K562 (cell line): ENCODE data around the gene TAS2R16. TPM values are rescaled to one million over a fixed set of nuclear protein-coding genes. Genes with fewer than 3 reads are reported as not detected.

Experiments used
- ATAC-seq: fragments of 200-7000 bp; cut with Tn5 transposase; 3 replicates; pipeline ENCODE4 v1.9.1; 2020; ENCODE audit warnings: moderate library complexity
- BruUV-seq: library from RNA; stranded (reverse); fragments of 400-500 nt; replicated peaks from 2 replicates; lab custom pipeline; 2021; lab: Mats Ljungman, UMichigan
- CTCF ChIA-PET: fragments of 300-600 bp; formaldehyde crosslinking; extraction: SDS; loops from one replicate; lab custom pipeline; 2021; ENCODE audit warnings: low intra/inter-chr PET ratio; lab: Yijun Ruan, JAX
- POLR2A ChIA-PET: fragments of 300-600, 350-650 bp; sonication (Branson Sonifier 250); formaldehyde crosslinking; extraction: SDS; loops from one replicate; lab custom pipeline; 2021; ENCODE audit warnings: antibody characterized with exemption, inconsistent platforms; lab: Yijun Ruan, JAX
- DNase-seq, 4 experiments: peaks; one replicate each; pipeline versions ENCODE4 v3.0.0 to v3.0.0-alpha.2; 2011 to 2018; ENCODE audit warnings: low spot score in 3 of 4, mixed read lengths in 3 of 4; ENCODE audit errors: extremely low read depth in 1 of 4
- FAIRE-seq: peaks from 2 replicates; lab custom pipeline; 2011; peaks lifted over from hg19 to GRCh38; lab: Jason Lieb, UNC
- H2AFZ ChIP-seq: 2 replicates; pipeline ENCODE4 v1.6.0; 2011; ENCODE audit warnings: low read depth, low read length, control low read depth, inconsistent platforms
- H3K27ac ChIP-seq: fragments of 200-600 bp; 3 replicates; pipeline ENCODE4 v1.8.0; 2011; ENCODE audit warnings: low read depth, mild to moderate bottlenecking, control low read depth, inconsistent platforms, low read length, moderate library complexity, mixed read lengths; ENCODE audit errors: extremely low read depth
- H3K27me3 ChIP-seq, 2 experiments: fragments of 300-600 bp in 1 of 2; 2 replicates in 1 of 2; 3 replicates in 1 of 2; pipeline versions ENCODE4 v1.6.0 to v1.8.0; 2011; ENCODE audit warnings: inconsistent platforms in 2 of 2, low read length in 2 of 2, mild to moderate bottlenecking in 1 of 2, mixed read lengths in 1 of 2, moderate library complexity in 1 of 2; ENCODE audit not compliant: control insufficient read depth in 2 of 2, insufficient read depth in 2 of 2
- H3K36me3 ChIP-seq: fragments of 300-600 bp; 3 replicates; pipeline ENCODE4 v1.8.0; 2011; ENCODE audit warnings: mild to moderate bottlenecking, low read length, inconsistent platforms; ENCODE audit not compliant: control insufficient read depth, insufficient read depth
- H3K4me1 ChIP-seq, 2 experiments: fragments of 200-600 bp in 1 of 2; replicated peaks in 1 of 2; 2 replicates in 1 of 2; 3 replicates in 1 of 2; pipeline versions ENCODE4 v1.5.1 to v1.8.0; 2011; ENCODE audit warnings: inconsistent platforms in 2 of 2, low read length in 2 of 2, mild to moderate bottlenecking in 1 of 2, mixed read lengths in 1 of 2, moderate library complexity in 1 of 2; ENCODE audit not compliant: control insufficient read depth in 2 of 2, insufficient read depth in 2 of 2
- H3K4me2 ChIP-seq: 2 replicates; pipeline ENCODE4 v1.6.1; 2011; ENCODE audit warnings: low read length, control low read depth, inconsistent platforms, mixed read lengths; ENCODE audit not compliant: insufficient read depth
- H3K4me3 ChIP-seq: fragments of 200-600 bp; sonication (generic), shearing (Covaris generic); 2 replicates; pipeline ENCODE4 v1.5.1; 2016; ENCODE audit warnings: control low read depth, inconsistent platforms
- H3K79me2 ChIP-seq: fragments of 200-600 bp; 3 replicates; pipeline ENCODE4 v1.8.0; 2011; ENCODE audit warnings: low read length, inconsistent platforms; ENCODE audit not compliant: control insufficient read depth, insufficient read depth
- H3K9ac ChIP-seq, 2 experiments: 2 replicates each; pipeline versions ENCODE4 v1.6.0 to v1.6.1; 2011; ENCODE audit warnings: low read depth in 2 of 2, low read length in 2 of 2, control low read depth in 1 of 2, inconsistent platforms in 1 of 2, mild to moderate bottlenecking in 1 of 2, mixed read lengths in 1 of 2; ENCODE audit not compliant: insufficient read depth in 1 of 2
- H3K9me1 ChIP-seq: one replicate; pipeline ENCODE4 v1.6.0; 2011; ENCODE audit warnings: inconsistent platforms, mild to moderate bottlenecking, low read length, moderate library complexity; ENCODE audit not compliant: control insufficient read depth, insufficient read depth
- H3K9me3 ChIP-seq: replicated peaks from 2 replicates; pipeline ENCODE4 v1.5.1; 2011; ENCODE audit warnings: low read depth, low read length, inconsistent platforms; ENCODE audit not compliant: control insufficient read depth, insufficient read depth
- H4K20me1 ChIP-seq: replicated peaks from 2 replicates; pipeline ENCODE4 v1.6.1; 2011; ENCODE audit warnings: low read length, inconsistent platforms, mixed read lengths; ENCODE audit not compliant: control insufficient read depth, insufficient read depth
- ARID1B ChIP-seq: fragments of 450-650 bp; IDR thresholded peaks from 2 replicates; pipeline ENCODE4 v1.6.1; 2016; ENCODE audit warnings: antibody characterized with exemption, mild to moderate bottlenecking, inconsistent platforms
- C11orf30 ChIP-seq: fragments of 450-650 bp; IDR thresholded peaks from 2 replicates; pipeline ENCODE4 v1.6.1; 2016; ENCODE audit warnings: low read depth, mild to moderate bottlenecking
- JUN ChIP-seq, 2 experiments: sonication (generic) in 1 of 2; formaldehyde crosslinking in 1 of 2; IDR thresholded peaks; 2 replicates each; pipeline versions ENCODE4 v1.6.1 to v1.8.0; 2012 to 2022; ENCODE audit warnings: borderline replicate concordance in 2 of 2, mild to moderate bottlenecking in 2 of 2, improper control_type of control experiment in 1 of 2, low read depth in 1 of 2, low read length in 1 of 2, missing genetic modification reagents in 1 of 2
- KLF6 ChIP-seq: fragments of 250-450 bp; sonication (Bioruptor Pico); IDR thresholded peaks from 2 replicates; pipeline ENCODE4 v1.4.0; 2020; ENCODE audit warnings: mild to moderate bottlenecking, moderate library complexity, borderline replicate concordance
- MEF2D ChIP-seq: conservative IDR thresholded peaks from 2 replicates; pipeline ENCODE4 v1.6.1; 2016; ENCODE audit warnings: low read depth, missing genetic modification characterization, missing compliant biosample characterization
- SIN3A ChIP-seq, 2 experiments: fragments of 150-350 bp in 1 of 2; IDR thresholded peaks; 2 replicates each; pipeline ENCODE4 v1.6.1; 2011 to 2016; ENCODE audit warnings: borderline replicate concordance in 2 of 2, low read depth in 2 of 2, low read length in 2 of 2, mild to moderate bottlenecking in 2 of 2, moderate library complexity in 2 of 2; ENCODE audit not compliant: control insufficient read depth in 1 of 2
- TOE1 ChIP-seq, 2 experiments: fragments of 450-650 bp in 1 of 2; sonication (generic) in 1 of 2; formaldehyde crosslinking in 1 of 2; IDR thresholded peaks; 2 replicates each; pipeline versions ENCODE4 v1.7.1 to v1.8.0; 2016 to 2022; ENCODE audit warnings: borderline replicate concordance in 2 of 2, mild to moderate bottlenecking in 2 of 2, antibody characterized with exemption in 1 of 2, inconsistent platforms in 1 of 2, low read depth in 1 of 2, missing genetic modification reagents in 1 of 2, moderate library complexity in 1 of 2
- XRCC3 ChIP-seq: fragments of 450-650 bp; IDR thresholded peaks from 2 replicates; pipeline ENCODE4 v1.6.1; 2017; ENCODE audit warnings: mild to moderate bottlenecking, moderate library complexity
- WGBS: fragments of 100-300 bp; shearing (Covaris generic); methylation state at CpG from one replicate; pipeline ENCODE4 v1.1.6; 2016; ENCODE audit warnings: low coverage, mixed read lengths; ENCODE audit not compliant: insufficient coverage; ENCODE audit errors: missing lambda C conversion rate; 5-methylcytosine and 5-hydroxymethylcytosine counted together
- in situ Hi-C: fragments of 300-500 bp; cut with MboI; formaldehyde crosslinking; loops from 4 replicates; pipeline ENCODE4 v1.15.0; 2018; ENCODE audit warnings: inconsistent platforms, mixed read lengths
- intact Hi-C: fragments of 100-400 bp; cut with micrococcal nuclease; formaldehyde crosslinking; loops from 2 replicates; pipeline ENCODE4 v1.14.2; 2022
- polyA plus RNA-seq, 8 experiments: library from polyadenylated mRNA; depleted of rRNA in 4 of 8; stranded (reverse) in 5 of 8; unstranded in 3 of 8; fragments of >200 nt; fragmentation: Nextera tagmentation in 2 of 8; fragmentation: Illumina TruSeq in 1 of 8; extraction: Ambion mirVana in 2 of 8; extraction: Trizol in 1 of 8; gene quantifications; 2 replicates each; pipeline versions ENCODE4 v1.2.1 to v1.2.3, GENCODE V29; 2011 to 2014; ENCODE audit warnings: inconsistent platforms in 1 of 8, missing spikeins in 1 of 8
- total RNA-seq, 7 experiments: library from RNA; depleted of rRNA in 6 of 7; stranded (reverse); fragments of >200 nt in 6 of 7; fragmentation: Illumina TruSeq in 2 of 7; extraction: Trizol in 2 of 7; gene quantifications; 2 replicates each; pipeline versions ENCODE4 v1.2.1 to v1.2.3, GENCODE V29; 2011 to 2021; ENCODE audit warnings: low replicate concordance in 1 of 7
- TF ChIP-seq, protein P1 (sequence below), 2 experiments: IDR thresholded peaks; 2 replicates each; pipeline ENCODE4 v1.6.1; 2011; ENCODE audit warnings: borderline replicate concordance in 1 of 2, control low read depth in 1 of 2, low read depth in 1 of 2, low read length in 1 of 2, mild to moderate bottlenecking in 1 of 2, mixed read lengths in 1 of 2, moderate library complexity in 1 of 2; ENCODE audit not compliant: insufficient read depth in 1 of 2, insufficient read length in 1 of 2, poor library complexity in 1 of 2, severe bottlenecking in 1 of 2; ENCODE audit errors: extremely low read depth in 1 of 2
- TF ChIP-seq, protein P2 (sequence below): sonication (generic); formaldehyde crosslinking; IDR thresholded peaks from 2 replicates; pipeline ENCODE4 v1.8.0; 2023; ENCODE audit warnings: mild to moderate bottlenecking, missing genetic modification reagents
- TF ChIP-seq, protein P3 (sequence below): fragments of 250-450 bp; sonication (Bioruptor Pico); IDR thresholded peaks from 2 replicates; pipeline ENCODE4 v1.5.1; 2021; ENCODE audit warnings: mild to moderate bottlenecking

TAS2R16 gene
- total and polyA plus RNA-seq, 9 of the 15 experiments (the other 6 are each of a cell fraction or from before 2014, with no cell fraction given) = not detected

DNA sequence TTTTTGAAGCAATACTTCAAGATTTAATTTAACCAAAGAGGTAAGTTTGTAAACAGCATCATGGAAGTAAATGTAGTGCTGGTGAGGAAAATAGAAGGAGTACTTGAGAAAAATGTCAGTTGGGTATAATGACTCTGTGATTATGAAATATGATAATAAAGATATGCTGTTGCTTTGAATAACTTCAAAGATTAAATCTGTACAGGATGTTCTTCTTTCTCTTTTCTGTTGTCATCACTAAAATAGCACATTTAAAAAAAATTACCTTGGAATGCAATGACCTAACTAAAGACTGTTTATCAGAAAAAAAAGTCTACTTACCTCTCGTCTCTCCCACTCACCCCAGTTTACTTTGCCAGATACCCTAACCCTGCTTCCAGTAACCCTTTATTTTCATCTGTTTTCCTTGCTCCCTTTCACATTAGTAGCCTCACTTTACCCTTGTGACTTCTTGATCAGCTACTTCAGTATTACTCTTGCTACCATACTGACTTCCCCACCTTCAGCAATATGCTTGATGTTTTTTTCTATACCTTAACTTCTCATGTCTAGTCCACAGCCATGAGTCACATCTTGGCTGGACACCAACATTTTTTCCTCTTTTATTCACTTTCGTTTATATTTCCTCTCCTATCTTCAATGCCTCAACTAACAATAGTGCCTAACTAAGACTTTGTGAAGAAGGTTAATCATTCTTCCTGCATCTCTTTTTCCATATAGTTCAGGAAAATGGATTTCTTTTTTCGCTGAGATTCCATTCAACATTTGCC, 29.7 kb upstream of the TAS2R16 start:
- ATAC-seq = no peak
- no peaks in the 10 kb centered on the region for H3K9me1 ChIP-seq
- ChIA-PET POLR2A (no interaction called here), CTCF (no interaction called here)
- BruUV-seq = no TSS peak
- H3K9ac ChIP-seq = no peak overlapping the region
- H3K79me2 ChIP-seq = no peaks in the 10 kb centered on the region
- H2AFZ ChIP-seq = no peak overlapping the region
- 0% methylated on average over 3 of the region's 3 CpGs for WGBS
- H3K4me3 ChIP-seq = no peak overlapping the region
- peaks cover 5% of the 10 kb centered on the region for H3K9me3 ChIP-seq
- H3K4me1 ChIP-seq = no peaks in the 10 kb centered on the region
- no peaks in the 10 kb centered on the region for H4K20me1 ChIP-seq
- H3K36me3 ChIP-seq = no peaks in the 10 kb centered on the region
- H3K27ac ChIP-seq = no peak overlapping the region
- no peak for DNase-seq
- H3K27me3 ChIP-seq = no peaks in the 10 kb centered on the region
- intact Hi-C loops = no loop called here
- in situ Hi-C loops = no loop called here
- H3K4me2 ChIP-seq = no peak overlapping the region
- no peak for FAIRE-seq
- TF ChIP-seq C11orf30 (no peak), SIN3A (IDR thresholded peaks at IDR 0.05; ENCODE audit: borderline replicate concordance in 2 of 2, control insufficient read depth in 1 of 2, low read depth in 2 of 2, low read length in 2 of 2) (no peak), MEF2D (no peak), JUN (IDR thresholded peaks at IDR 0.05; ENCODE audit: borderline replicate concordance, low read depth, low read length) (no peak), JUN (CRISPR knock-in tag; IDR thresholded peaks at IDR 0.05; ENCODE audit: borderline replicate concordance) (no peak), ARID1B (no peak), TOE1 (IDR thresholded peaks at IDR 0.05; ENCODE audit: borderline replicate concordance) (no peak), TOE1 (CRISPR knock-in tag; IDR thresholded peaks at IDR 0.05; ENCODE audit: borderline replicate concordance, low read depth) (no peak), KLF6 (CRISPR knock-in tag) (no peak), XRCC3 (no peak)
- TF ChIP-seq, protein P1, sequence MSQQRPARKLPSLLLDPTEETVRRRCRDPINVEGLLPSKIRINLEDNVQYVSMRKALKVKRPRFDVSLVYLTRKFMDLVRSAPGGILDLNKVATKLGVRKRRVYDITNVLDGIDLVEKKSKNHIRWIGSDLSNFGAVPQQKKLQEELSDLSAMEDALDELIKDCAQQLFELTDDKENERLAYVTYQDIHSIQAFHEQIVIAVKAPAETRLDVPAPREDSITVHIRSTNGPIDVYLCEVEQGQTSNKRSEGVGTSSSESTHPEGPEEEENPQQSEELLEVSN (IDR thresholded peaks at IDR 0.05; ENCODE audit: borderline replicate concordance in 1 of 2, extremely low read depth in 1 of 2, insufficient read depth in 1 of 2, insufficient read length in 1 of 2, low read depth in 1 of 2, low read length in 1 of 2, poor library complexity in 1 of 2, severe bottlenecking in 1 of 2) = no peak
- TF ChIP-seq, protein P2, sequence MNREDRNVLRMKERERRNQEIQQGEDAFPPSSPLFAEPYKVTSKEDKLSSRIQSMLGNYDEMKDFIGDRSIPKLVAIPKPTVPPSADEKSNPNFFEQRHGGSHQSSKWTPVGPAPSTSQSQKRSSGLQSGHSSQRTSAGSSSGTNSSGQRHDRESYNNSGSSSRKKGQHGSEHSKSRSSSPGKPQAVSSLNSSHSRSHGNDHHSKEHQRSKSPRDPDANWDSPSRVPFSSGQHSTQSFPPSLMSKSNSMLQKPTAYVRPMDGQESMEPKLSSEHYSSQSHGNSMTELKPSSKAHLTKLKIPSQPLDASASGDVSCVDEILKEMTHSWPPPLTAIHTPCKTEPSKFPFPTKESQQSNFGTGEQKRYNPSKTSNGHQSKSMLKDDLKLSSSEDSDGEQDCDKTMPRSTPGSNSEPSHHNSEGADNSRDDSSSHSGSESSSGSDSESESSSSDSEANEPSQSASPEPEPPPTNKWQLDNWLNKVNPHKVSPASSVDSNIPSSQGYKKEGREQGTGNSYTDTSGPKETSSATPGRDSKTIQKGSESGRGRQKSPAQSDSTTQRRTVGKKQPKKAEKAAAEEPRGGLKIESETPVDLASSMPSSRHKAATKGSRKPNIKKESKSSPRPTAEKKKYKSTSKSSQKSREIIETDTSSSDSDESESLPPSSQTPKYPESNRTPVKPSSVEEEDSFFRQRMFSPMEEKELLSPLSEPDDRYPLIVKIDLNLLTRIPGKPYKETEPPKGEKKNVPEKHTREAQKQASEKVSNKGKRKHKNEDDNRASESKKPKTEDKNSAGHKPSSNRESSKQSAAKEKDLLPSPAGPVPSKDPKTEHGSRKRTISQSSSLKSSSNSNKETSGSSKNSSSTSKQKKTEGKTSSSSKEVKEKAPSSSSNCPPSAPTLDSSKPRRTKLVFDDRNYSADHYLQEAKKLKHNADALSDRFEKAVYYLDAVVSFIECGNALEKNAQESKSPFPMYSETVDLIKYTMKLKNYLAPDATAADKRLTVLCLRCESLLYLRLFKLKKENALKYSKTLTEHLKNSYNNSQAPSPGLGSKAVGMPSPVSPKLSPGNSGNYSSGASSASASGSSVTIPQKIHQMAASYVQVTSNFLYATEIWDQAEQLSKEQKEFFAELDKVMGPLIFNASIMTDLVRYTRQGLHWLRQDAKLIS (CRISPR knock-in tag) = no peak
- TF ChIP-seq, protein P3, sequence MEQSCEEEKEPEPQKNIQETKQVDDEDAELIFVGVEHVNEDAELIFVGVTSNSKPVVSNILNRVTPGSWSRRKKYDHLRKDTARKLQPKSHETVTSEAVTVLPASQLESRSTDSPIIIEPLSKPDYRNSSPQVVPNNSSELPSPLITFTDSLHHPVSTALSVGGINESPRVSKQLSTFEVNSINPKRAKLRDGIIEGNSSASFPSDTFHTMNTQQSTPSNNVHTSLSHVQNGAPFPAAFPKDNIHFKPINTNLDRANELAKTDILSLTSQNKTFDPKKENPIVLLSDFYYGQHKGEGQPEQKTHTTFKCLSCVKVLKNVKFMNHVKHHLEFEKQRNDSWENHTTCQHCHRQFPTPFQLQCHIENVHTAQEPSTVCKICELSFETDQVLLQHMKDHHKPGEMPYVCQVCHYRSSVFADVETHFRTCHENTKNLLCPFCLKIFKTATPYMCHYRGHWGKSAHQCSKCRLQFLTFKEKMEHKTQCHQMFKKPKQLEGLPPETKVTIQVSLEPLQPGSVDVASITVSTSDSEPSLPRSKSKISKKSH = no peak
